Gastroesophageal sphincter (tissue), 3 donors: Measurements from ENCODE around the gene COG5.

Experiments used
- POLR2A ChIP-seq, 2 donors: fragments of 450-650 bp; IDR thresholded peaks; one replicate each; pipeline ENCODE4 v1.6.1; 2017; ENCODE audit warnings: antibody characterized with exemption in 2 of 2, mild to moderate bottlenecking in 2 of 2, moderate library complexity in 1 of 2
- TF ChIP-seq, protein P1 (sequence below), 4 experiments: fragments of 200-600 bp in 2 of 4; fragments of 450-650 bp in 2 of 4; sonication (generic) in 1 of 4; IDR thresholded peaks; one replicate each; pipeline ENCODE4 v1.5.1; 2017 to 2019; ENCODE audit warnings: antibody characterized with exemption in 4 of 4, mild to moderate bottlenecking in 2 of 4, moderate library complexity in 2 of 4

DNA sequence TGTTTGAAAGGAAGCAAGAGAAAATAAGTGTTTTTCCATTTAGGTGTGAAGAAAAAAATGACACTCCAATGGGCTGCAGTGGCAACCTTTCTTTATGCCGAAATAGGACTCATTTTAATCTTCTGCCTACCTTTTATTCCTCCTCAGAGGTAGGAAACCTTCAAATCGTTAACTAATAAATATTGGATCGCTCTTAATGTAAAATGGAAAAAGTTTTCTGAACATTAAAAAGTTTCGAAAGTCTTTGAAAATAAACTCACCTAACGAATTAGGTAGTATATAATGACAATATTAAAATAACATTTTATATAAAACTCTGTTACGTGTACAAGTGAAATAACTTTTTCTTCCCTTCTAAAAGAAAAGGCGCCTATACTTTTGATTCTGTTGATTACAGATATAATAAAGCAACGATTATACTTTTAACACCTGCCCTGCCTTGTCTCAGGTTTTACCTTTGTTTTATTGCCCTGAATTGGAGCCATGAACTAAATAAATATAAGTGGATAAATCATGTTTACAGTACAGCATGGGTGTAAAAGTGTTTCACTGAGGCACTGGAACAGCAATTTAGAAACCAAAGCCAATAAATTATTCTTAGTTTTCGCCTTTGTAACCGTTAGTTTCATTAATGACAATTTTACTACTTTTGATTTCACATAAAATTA is 17.1 kb upstream of the COG5 start:
- TF ChIP-seq POLR2A (IDR thresholded peaks at IDR 0.05) = no peak
- TF ChIP-seq, protein P1, sequence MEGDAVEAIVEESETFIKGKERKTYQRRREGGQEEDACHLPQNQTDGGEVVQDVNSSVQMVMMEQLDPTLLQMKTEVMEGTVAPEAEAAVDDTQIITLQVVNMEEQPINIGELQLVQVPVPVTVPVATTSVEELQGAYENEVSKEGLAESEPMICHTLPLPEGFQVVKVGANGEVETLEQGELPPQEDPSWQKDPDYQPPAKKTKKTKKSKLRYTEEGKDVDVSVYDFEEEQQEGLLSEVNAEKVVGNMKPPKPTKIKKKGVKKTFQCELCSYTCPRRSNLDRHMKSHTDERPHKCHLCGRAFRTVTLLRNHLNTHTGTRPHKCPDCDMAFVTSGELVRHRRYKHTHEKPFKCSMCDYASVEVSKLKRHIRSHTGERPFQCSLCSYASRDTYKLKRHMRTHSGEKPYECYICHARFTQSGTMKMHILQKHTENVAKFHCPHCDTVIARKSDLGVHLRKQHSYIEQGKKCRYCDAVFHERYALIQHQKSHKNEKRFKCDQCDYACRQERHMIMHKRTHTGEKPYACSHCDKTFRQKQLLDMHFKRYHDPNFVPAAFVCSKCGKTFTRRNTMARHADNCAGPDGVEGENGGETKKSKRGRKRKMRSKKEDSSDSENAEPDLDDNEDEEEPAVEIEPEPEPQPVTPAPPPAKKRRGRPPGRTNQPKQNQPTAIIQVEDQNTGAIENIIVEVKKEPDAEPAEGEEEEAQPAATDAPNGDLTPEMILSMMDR (IDR thresholded peaks at IDR 0.05) = no peak
